DMS153 treated with DMSO at 0.1 percent for 48 hours (cell line): ENCODE measurements around the gene EXOSC10.

Experiments used
- DNase-seq: peaks from one replicate; lab custom pipeline; 2025; ENCODE audit not compliant: unreplicated experiment; lab: John Stamatoyannopoulos, UW

The EXOSC10 gene

GRCh38 chr1:11099310-11100148 is at the start of gene EXOSC10:
Gene EXOSC10 (minus strand): TSS chr1:11099869. CDS start chr1:11099831, 38 bp downstream.
- DNase-seq, result peak; percentile 86

- DNase-seq, result no peak
Observed at GRCh38 chr1:11147197-11147770, 47.6 kb upstream of the EXOSC10 start.

GRCh38 chr1:11145741-11146140 is 46.1 kb upstream of the EXOSC10 start:
- DNase-seq, result no peak

- DNase-seq, result no peak
Observed at GRCh38 chr1:11144570-11145256, 45.0 kb upstream of the EXOSC10 start.

- DNase-seq, result no peak
Observed at GRCh38 chr1:11143907-11144306, 44.2 kb upstream of the EXOSC10 start.

GRCh38 chr1:11143401-11143800 is 43.7 kb upstream of the EXOSC10 start:
- DNase-seq, result no peak

- no peak for DNase-seq
Observed at GRCh38 chr1:11142618-11143391, 43.1 kb upstream of the EXOSC10 start.

GRCh38 chr1:11138952-11139351 is 39.3 kb upstream of the EXOSC10 start:
- DNase-seq, result no peak

- no peak for DNase-seq
Observed at GRCh38 chr1:11138029-11138428, 38.4 kb upstream of the EXOSC10 start.

- no peak for DNase-seq
Observed at GRCh38 chr1:11134898-11135266, 35.2 kb upstream of the EXOSC10 start.

- DNase-seq, result peak; percentile 30
Observed at GRCh38 chr1:11134251-11134897, 34.7 kb upstream of the EXOSC10 start.

GRCh38 chr1:11132563-11133293 is 33.1 kb upstream of the EXOSC10 start:
- DNase-seq, result no peak

GRCh38 chr1:11131816-11132215 is 32.1 kb upstream of the EXOSC10 start:
- DNase-seq, result no peak

GRCh38 chr1:11130406-11130805 is 30.7 kb upstream of the EXOSC10 start:
- no peak for DNase-seq

GRCh38 chr1:11129649-11130390 is 30.2 kb upstream of the EXOSC10 start:
- no peak for DNase-seq

GRCh38 chr1:11126569-11126968 is 26.9 kb upstream of the EXOSC10 start:
- no peak for DNase-seq

- no peak for DNase-seq
Observed at GRCh38 chr1:11125931-11126330, 26.3 kb upstream of the EXOSC10 start.

- DNase-seq, result no peak
Observed at GRCh38 chr1:11124965-11125364, 25.3 kb upstream of the EXOSC10 start.

GRCh38 chr1:11116318-11116717 is 16.6 kb upstream of the EXOSC10 start:
- no peak for DNase-seq
